Caco-2 (cell line): ENCODE measurements around the gene FRMD3. TPM values are rescaled to one million over a fixed set of nuclear protein-coding genes. Genes with fewer than 3 reads are reported as not detected.

Source experiments
- BruUV-seq: library from RNA; stranded (reverse); fragments of 400-500 nt; replicated peaks from 2 replicates; lab custom pipeline; 2021; lab: Mats Ljungman, UMichigan
- CTCF ChIA-PET: fragments of 300-600 bp; sonication (Branson Sonifier 250); formaldehyde crosslinking; loops from one replicate; lab custom pipeline; 2022; ENCODE audit warnings: antibody characterized with exemption; lab: Charles Lee
- POLR2A ChIA-PET: fragments of 300-600 bp; sonication (Branson Sonifier 250); formaldehyde crosslinking; loops from one replicate; lab custom pipeline; 2022; ENCODE audit warnings: antibody characterized with exemption; lab: Charles Lee
- DNase-seq, 2 experiments: peaks; one replicate each; pipeline versions ENCODE4 v3.0.0 to v3.0.0-alpha.2; 2020 to 2022
- H3K27me3 ChIP-seq: replicated peaks from 2 replicates; pipeline ENCODE4 v1.6.0; 2011; ENCODE audit warnings: low read length; ENCODE audit not compliant: control insufficient read depth, insufficient read depth
- H3K36me3 ChIP-seq: 2 replicates; pipeline ENCODE4 v1.5.1; 2011; ENCODE audit warnings: low read length; ENCODE audit not compliant: control insufficient read depth, insufficient read depth
- H3K4me1 ChIP-seq: fragments of 250-450 bp; sonication (Bioruptor Pico); 2 replicates; pipeline ENCODE4 v1.5.1; 2020; ENCODE audit warnings: mild to moderate bottlenecking
- H3K4me3 ChIP-seq: 2 replicates; pipeline ENCODE4 v1.5.1; 2011; ENCODE audit warnings: low read depth, mild to moderate bottlenecking, control low read depth, low read length
- H3K9me3 ChIP-seq: fragments of 250-450 bp; sonication (Bioruptor Pico); 2 replicates; pipeline ENCODE4 v1.5.1; 2020; ENCODE audit warnings: mild to moderate bottlenecking, moderate library complexity
- H3K27ac Mint-ChIP-seq: one replicate; pipeline ENCODE4 v1.8.0; 2022; ENCODE audit warnings: mixed read lengths; ENCODE audit not compliant: unreplicated experiment
- H3K27me3 Mint-ChIP-seq: one replicate; pipeline ENCODE4 v1.8.0; 2022; ENCODE audit warnings: mixed read lengths; ENCODE audit not compliant: insufficient read depth, unreplicated experiment
- H3K36me3 Mint-ChIP-seq: one replicate; pipeline ENCODE4 v1.8.0; 2022; ENCODE audit warnings: mild to moderate bottlenecking, mixed read lengths; ENCODE audit not compliant: insufficient read depth, unreplicated experiment
- H3K4me1 Mint-ChIP-seq: one replicate; pipeline ENCODE4 v1.8.0; 2022; ENCODE audit warnings: low read depth, mixed read lengths; ENCODE audit not compliant: unreplicated experiment
- H3K4me3 Mint-ChIP-seq: one replicate; pipeline ENCODE4 v1.8.0; 2022; ENCODE audit warnings: mild to moderate bottlenecking, moderate library complexity, mixed read lengths; ENCODE audit not compliant: unreplicated experiment
- H3K9me3 Mint-ChIP-seq: one replicate; pipeline ENCODE4 v1.8.0; 2022; ENCODE audit warnings: mixed read lengths; ENCODE audit not compliant: unreplicated experiment
- intact Hi-C: fragments of 100-400 bp; cut with micrococcal nuclease; formaldehyde crosslinking; loops from one replicate; pipeline ENCODE4 v1.10.0; 2022; ENCODE audit not compliant: unreplicated experiment
- total RNA-seq: library from RNA; stranded (reverse); gene quantifications from 2 replicates; pipeline ENCODE4 v1.2.3, GENCODE V29; 2022
- TF ChIP-seq, protein P1 (sequence below), 2 experiments: fragments of 200-600 bp in 1 of 2; IDR thresholded peaks; 1 replicate in 1 of 2; 2 replicates in 1 of 2; pipeline versions ENCODE4 v1.5.1 to v1.8.0; 2011 to 2022; ENCODE audit warnings: antibody characterized with exemption in 1 of 2, control low read depth in 1 of 2, inconsistent platforms in 1 of 2, low read depth in 1 of 2, low read length in 1 of 2, mild to moderate bottlenecking in 1 of 2, moderate library complexity in 1 of 2; ENCODE audit not compliant: insufficient read depth in 1 of 2, severe bottlenecking in 1 of 2, unreplicated experiment in 1 of 2

The FRMD3 gene
- total RNA-seq, 1 experiment from 2014 or later: not detected

- no peak for DNase-seq
- TF ChIP-seq, protein P1, sequence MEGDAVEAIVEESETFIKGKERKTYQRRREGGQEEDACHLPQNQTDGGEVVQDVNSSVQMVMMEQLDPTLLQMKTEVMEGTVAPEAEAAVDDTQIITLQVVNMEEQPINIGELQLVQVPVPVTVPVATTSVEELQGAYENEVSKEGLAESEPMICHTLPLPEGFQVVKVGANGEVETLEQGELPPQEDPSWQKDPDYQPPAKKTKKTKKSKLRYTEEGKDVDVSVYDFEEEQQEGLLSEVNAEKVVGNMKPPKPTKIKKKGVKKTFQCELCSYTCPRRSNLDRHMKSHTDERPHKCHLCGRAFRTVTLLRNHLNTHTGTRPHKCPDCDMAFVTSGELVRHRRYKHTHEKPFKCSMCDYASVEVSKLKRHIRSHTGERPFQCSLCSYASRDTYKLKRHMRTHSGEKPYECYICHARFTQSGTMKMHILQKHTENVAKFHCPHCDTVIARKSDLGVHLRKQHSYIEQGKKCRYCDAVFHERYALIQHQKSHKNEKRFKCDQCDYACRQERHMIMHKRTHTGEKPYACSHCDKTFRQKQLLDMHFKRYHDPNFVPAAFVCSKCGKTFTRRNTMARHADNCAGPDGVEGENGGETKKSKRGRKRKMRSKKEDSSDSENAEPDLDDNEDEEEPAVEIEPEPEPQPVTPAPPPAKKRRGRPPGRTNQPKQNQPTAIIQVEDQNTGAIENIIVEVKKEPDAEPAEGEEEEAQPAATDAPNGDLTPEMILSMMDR (IDR thresholded peaks at IDR 0.05; ENCODE audit: insufficient read depth in 1 of 2, low read depth in 1 of 2, low read length in 1 of 2, severe bottlenecking in 1 of 2, unreplicated experiment in 1 of 2): no peak
- Histone ChIP-seq H3K36me3 (no peaks in the 10 kb centered on the region), H3K4me1 (no peaks in the 10 kb centered on the region), H3K9me3 (no peaks in the 10 kb centered on the region), H3K27me3 (no peaks in the 10 kb centered on the region), H3K4me3 (no peak overlapping the region)
- no peaks in the 10 kb centered on the region for H3K36me3 Mint-ChIP-seq
- H3K4me3 Mint-ChIP-seq: no peak overlapping the region
- no peak overlapping the region for H3K27ac Mint-ChIP-seq
- no peaks in the 10 kb centered on the region for H3K4me1 Mint-ChIP-seq
- H3K9me3 Mint-ChIP-seq: no peaks in the 10 kb centered on the region
- ChIA-PET POLR2A (no interaction called here), CTCF (no interaction called here)
- intact Hi-C loops: no loop called here
- no peaks in the 10 kb centered on the region for H3K27me3 Mint-ChIP-seq
- no TSS peak for BruUV-seq
Measured at GRCh38 chr9:83440641-83441040, 97.6 kb downstream of the FRMD3 start.

DNA sequence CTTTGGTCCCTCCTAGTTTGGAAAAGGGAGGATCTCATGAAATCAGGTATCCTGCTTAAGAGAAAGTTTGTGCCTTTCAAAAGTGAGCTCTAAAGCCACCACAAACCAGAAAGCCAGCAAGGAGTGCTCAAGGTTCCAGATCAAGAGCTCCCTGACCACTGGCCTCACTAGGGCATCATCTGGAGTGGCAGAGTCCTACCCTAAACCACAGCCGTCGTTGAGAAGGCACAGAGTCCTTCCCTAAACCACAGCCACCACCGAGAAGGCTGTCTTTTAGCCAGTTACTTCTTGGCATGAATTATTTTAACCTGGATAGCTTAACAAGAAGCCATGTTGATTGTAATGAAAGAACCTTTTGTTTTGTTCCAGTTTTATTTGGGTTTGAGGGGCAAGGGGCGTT lies 102.9 kb downstream of the FRMD3 start:
- no TSS peak for BruUV-seq
- H3K4me3 ChIP-seq: no peak overlapping the region
- no peak overlapping the region for H3K4me3 Mint-ChIP-seq
- no peaks in the 10 kb centered on the region for H3K36me3 Mint-ChIP-seq
- no peak overlapping the region for H3K27ac Mint-ChIP-seq
- intact Hi-C loops: no loop called here
- H3K36me3 ChIP-seq: no peaks in the 10 kb centered on the region
- TF ChIP-seq, protein P1 (IDR thresholded peaks at IDR 0.05; ENCODE audit: insufficient read depth in 1 of 2, low read depth in 1 of 2, low read length in 1 of 2, severe bottlenecking in 1 of 2, unreplicated experiment in 1 of 2): no peak
- no peaks in the 10 kb centered on the region for H3K9me3 ChIP-seq
- H3K4me1 ChIP-seq: no peaks in the 10 kb centered on the region
- no peaks in the 10 kb centered on the region for H3K9me3 Mint-ChIP-seq
- no peaks in the 10 kb centered on the region for H3K27me3 ChIP-seq
- no peaks in the 10 kb centered on the region for H3K4me1 Mint-ChIP-seq
- H3K27me3 Mint-ChIP-seq: peaks cover 2% of the 10 kb centered on the region
- POLR2A ChIA-PET: no interaction called here
- CTCF ChIA-PET: no interaction called here
- DNase-seq: no peak

GRCh38 chr9:83434254-83434653 lies 103.9 kb downstream of the FRMD3 start:
- BruUV-seq: no TSS peak
- Histone ChIP-seq H3K9me3 (no peaks in the 10 kb centered on the region), H3K4me1 (no peaks in the 10 kb centered on the region), H3K4me3 (no peak overlapping the region), H3K36me3 (no peaks in the 10 kb centered on the region), H3K27me3 (no peaks in the 10 kb centered on the region)
- no peak for DNase-seq
- H3K4me3 Mint-ChIP-seq: no peak overlapping the region
- H3K9me3 Mint-ChIP-seq: no peaks in the 10 kb centered on the region
- H3K27ac Mint-ChIP-seq: no peak overlapping the region
- intact Hi-C loops: no loop called here
- H3K36me3 Mint-ChIP-seq: no peaks in the 10 kb centered on the region
- H3K4me1 Mint-ChIP-seq: no peaks in the 10 kb centered on the region
- ChIA-PET CTCF (no interaction called here), POLR2A (no interaction called here)
- TF ChIP-seq, protein P1 (IDR thresholded peaks at IDR 0.05; ENCODE audit: insufficient read depth in 1 of 2, low read depth in 1 of 2, low read length in 1 of 2, severe bottlenecking in 1 of 2, unreplicated experiment in 1 of 2): no peak
- peaks cover 2% of the 10 kb centered on the region for H3K27me3 Mint-ChIP-seq
